Activated CD4-positive, CD25-positive, alpha-beta regulatory T cell treated with anti-CD3 and anti-CD28 coated beads, Interleukin-2, amount 50 U/mL, for 72 hours (primary cell): ENCODE results near the gene SYNE2.

Experiments used
- DNase-seq: peaks from one replicate; pipeline ENCODE4 v3.0.0; 2021

Gene SYNE2

DNA sequence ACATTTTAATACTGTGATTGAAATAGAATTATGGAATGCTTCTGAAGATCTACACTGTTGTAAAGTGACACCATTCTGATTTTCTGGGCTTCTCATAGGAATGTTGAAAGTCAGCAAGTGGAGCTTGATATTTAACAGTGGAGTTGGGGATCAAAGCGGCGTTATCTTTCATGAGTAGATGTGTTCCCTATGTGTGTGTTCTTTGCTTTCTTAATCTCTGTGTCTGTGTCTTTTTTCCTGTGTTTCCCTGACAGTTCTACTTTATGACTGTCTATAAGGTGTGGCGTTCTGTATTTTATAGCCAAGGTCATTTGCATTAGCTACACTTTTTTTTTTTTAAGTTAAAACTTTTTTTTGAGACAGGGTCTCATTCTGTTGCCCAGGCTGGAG, 24.7 kb downstream of the SYNE2 start:
- DNase-seq: no peak

DNA sequence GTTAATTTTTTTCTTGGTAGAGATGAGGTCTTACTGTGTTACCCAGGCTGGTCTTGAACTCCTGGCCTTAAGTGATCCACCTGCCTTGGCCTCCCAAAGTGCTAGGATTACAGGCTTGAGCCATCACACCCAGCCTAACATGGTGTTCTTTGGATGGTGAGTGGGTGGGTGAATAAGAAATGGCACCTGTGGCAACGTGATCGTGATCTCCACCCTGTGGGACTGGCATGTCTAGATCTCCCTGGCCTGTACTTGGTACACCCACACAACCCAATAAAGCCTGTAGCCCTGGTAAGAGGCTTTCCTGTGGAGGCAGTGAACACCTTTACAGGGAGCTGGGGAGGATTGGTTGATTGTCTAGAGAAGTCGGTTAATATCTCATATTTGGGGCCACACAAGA, 25.2 kb downstream of the SYNE2 start:
- DNase-seq: no peak

DNA sequence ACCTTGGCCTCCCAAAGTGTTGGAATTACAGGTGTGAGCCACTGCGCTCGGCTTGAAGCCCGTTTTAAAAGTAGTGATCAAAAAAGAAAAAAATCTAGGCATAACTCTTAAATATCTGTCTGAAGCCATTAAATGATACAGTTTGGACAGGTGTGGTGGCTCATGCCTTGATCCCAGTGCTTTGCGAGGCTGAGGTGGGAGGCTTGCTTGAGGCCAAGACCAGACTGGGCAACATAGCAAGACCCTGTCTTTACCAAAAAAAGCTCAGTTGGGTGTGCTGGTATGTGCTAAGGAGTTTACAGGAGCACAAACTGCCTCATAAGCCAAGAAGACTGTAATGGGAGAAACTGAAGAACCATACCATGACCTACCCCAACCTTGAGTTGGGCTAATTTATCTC, 26.0 kb downstream of the SYNE2 start:
- DNase-seq: no peak

DNA sequence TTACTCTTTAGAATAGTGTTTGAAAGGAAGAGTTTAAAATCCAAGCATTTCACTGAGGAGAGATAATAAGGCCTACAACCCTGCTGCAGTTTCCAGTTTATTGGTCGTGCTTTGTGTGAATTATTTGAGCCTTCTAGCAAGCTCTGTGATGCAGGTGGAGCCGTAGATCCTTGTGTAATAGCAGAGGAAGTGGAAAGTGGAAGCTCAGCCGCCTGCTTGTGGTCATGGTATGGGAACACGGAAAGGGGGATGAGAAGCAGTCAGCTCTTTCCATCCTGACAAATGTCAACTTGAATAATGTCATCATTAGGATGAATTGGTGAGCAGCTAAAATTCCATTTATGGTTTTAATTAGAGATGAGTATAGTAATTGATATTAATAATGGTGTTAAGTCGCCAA, 29.1 kb downstream of the SYNE2 start:
- no peak for DNase-seq

DNA sequence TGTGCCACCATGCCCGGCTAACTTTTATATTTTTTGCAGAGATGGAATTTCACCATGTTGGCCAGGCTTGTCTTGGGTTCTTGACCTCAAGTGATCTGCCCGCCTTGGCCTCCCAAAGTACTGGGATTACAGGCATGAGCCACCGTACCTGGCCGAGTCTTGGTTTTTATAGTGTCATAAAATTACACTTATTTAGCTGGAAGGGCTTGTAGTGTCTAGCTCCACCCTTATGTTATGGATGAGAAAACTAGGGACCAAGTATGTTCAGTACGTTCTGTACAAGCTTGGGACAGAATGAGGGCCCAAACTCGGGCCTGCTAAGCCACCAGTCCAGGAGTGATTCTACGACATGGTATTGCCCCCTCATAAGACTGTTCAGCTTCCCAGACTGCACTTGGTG, 35.1 kb downstream of the SYNE2 start:
- DNase-seq: no peak

DNA sequence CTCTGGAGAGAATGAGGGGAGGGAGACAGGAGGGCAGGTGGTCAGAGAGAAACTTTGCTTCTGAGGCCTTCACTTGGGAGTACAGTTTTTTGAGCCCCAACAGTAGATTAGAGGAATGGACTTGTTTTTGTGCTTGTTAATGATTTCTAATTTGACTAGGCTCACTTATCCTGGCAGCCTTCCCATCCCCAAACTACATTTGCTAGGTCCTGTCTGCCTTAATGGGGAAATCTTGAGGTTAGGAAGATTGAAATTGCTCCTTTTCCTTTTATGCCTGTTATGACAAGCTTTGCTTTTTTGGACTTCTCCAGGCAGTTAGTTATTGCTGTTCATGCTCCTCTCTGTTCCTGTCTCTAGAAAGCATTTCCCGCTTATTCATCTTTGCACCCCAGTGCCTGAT, 37.7 kb downstream of the SYNE2 start:
- DNase-seq: no peak

DNA sequence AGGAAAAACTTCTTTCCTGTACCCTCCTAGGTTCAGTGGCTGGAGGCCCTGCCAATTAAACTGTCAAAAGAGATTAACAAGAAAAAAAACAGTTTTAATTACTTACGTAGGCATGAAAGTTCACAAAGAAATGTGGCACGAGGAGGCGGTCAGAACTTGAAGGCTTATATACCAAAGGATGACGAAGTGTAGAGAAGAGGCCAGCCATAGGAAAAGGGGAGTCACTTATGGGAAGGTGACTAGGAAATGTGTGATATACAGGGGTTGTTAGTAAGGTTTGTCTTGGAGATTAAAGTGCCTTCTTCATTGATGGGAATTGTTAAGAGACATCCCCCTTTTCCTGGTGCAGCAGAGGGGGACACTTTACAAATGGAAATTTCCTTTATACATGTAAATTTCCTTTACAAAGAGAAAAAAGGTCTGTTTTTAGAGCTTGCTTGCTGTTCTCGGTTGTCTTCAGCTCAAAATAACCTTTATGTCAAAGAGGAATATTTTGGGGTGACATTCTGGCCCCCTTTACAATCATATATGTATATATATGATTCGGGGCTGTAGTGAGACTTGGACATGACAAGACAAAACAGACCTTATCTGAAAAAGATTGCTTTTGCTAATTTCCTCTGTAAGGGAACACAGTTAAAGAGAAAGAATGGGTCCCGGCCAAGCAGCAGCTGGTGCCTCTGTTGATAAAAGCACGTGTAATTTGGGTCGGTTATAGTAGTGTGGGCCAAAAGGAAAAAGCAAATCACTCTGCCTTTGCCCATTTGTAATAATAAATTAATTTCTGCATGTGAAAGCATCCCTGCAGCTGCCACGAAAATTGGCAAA, 38.6 kb downstream of the SYNE2 start:
- DNase-seq: no peak

DNA sequence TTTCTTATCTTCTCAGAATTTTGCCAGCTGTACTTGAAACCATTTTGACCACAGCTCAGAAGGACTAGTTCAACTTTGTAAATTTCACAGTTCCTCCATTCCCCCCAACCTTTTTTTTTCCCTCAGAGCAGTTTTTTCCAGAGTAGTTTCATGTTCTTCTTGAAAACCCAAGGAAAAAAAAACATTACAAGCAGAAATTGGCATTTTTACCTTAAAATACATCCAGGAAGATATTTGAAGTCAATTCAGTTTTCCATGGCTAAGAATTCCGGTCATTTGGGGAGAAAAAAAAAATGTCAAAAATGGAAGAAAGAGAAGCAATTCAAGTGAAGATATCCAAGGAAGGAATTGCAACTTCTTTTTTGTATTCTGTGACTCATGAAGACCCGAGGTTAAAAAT, 39.5 kb downstream of the SYNE2 start:
- DNase-seq: no peak

DNA sequence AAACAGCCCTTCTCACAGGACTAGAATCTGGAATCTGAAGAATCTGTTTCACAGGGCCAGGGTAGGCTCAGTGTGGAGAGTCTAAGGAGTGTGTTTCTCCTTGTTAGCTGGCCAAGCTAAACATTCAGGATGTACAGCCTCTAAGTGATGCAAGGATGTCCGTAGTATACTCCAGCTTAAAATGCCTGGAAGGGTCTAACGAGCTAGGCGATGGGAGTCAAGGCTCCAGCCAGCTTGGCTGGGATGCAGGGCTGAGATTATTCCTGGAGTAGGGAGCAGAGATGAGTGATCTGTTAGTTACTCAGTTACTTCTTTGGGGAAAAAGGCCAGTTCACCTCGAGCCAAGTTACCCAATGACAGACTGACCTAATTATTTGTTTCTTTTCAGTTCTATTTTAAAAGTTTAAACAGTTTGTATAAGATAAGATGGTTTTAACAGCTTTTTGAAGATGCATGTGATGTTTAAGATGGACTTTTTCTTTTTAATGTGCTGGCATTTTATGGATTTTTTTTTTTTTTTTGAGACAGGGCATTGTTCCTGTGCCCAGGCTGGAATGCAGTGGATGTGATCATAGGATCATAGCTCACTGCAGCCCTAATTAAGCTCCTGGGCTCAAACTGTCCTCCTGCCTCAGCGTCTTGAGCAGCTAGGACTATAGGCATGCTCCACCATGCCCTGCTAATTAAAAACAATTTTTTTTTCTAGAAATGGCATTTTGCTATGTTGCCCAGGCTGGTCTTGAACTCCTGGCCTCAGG, 41.1 kb downstream of the SYNE2 start:
- DNase-seq: no peak

DNA sequence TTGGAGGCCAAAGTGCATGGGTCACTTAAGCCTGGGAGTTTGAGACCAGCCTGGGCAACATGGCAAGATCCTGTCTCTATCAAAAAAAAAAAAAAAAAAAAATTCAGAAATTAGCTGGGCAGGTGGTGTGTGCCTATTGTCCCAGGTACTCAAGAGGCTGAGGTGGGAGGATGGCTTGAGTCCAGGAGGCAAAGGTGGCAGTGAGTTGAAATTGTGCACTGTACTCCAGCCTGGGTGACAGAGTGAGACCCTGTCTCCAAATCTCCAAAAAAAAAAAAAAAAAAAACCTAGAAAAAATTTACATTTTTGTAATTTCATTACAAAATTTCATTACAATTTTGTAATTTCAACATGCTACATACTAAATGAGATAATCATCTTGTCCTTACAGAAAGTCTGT, 42.7 kb downstream of the SYNE2 start:
- DNase-seq: no peak

DNA sequence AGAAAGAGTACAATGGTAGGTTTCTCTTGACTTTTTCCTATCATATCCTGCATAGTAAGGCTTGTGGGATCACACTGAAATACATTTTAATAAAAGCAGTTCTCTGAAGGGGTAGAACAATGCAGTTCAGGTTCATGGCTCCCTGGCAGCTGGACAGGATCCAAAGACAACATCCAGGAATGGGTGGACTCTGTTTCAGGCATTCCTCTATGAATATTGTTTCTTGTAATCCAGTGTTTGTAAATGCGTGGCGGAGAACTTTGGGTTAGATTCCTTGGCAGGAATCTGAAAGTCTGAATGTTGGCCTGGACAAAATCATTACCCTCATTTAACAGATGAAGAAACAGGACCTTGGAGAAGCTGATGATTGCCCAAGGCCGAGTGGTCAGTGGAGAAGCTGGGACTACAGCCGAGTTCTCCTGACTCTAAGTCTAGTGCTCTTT, 43.5 kb downstream of the SYNE2 start:
- no peak for DNase-seq

DNA sequence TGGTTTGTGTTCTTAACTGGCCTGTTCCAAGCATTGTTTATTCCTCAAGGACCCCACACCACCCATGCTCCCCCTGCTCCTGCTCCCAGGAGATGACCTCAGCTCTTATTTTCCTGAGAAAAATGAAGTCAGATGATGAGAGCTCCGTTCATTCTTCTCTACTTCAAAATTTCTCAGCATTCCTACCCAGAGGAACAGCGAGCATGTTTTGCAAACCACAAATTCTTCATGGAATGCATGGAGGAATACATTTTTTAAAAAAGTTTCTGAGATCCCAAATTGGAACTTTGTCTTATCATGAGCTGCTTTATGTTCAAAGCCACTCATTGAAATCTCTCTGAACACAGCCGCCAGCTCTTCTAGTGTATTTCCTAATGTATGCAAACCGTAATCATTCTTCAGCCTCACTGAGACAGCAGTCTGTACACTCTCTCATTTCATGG, 44.9 kb downstream of the SYNE2 start:
- DNase-seq: no peak

DNA sequence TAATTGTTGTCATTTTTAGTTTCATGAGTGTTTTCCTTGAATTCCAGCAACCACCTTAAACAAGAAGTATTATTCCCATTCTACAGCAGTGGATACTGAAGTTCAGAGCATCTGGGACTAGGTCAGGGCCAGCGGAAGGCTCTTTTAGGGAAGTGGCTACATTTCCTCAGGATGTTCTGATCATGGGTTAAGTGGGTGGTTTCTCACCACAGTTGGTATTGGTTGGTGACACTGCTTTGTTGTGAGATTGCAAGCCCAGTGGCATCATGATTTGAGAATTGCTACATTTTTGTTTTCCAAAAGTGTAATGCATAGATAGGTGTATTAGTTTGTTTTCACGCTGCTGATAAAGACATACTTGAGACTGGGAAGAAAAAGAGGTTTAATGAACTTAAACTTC, 47.1 kb downstream of the SYNE2 start:
- DNase-seq: no peak

DNA sequence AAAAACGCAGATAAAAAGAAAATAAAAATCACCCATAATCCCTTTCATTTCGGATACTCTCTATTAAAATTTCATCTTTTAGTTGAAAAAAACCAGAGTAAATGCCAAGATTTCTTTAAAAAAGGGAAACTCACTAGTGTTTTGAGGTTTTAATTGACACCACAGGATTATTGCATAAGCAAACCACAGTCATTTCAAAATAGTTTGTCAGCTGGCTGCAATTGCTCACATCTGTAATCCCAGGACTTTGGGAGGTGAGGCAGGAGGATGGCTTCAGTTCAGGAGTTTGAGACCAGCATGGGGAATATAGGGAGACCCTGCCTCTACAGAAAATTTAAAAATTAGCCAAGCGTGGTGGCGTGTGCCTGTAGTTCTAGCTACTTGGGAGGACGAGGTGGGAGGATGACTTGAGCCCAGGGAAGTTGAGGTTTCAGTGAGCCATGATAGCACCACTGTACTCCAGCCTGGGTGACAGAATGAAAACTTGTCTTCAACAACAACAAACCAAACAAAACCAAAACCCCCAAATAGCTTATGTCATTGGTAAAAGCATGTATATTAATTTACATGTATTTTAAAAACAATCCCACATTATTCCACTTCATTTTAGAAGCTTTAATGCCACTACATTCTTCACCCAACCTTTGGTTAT, 48.8 kb downstream of the SYNE2 start:
- DNase-seq: no peak

DNA sequence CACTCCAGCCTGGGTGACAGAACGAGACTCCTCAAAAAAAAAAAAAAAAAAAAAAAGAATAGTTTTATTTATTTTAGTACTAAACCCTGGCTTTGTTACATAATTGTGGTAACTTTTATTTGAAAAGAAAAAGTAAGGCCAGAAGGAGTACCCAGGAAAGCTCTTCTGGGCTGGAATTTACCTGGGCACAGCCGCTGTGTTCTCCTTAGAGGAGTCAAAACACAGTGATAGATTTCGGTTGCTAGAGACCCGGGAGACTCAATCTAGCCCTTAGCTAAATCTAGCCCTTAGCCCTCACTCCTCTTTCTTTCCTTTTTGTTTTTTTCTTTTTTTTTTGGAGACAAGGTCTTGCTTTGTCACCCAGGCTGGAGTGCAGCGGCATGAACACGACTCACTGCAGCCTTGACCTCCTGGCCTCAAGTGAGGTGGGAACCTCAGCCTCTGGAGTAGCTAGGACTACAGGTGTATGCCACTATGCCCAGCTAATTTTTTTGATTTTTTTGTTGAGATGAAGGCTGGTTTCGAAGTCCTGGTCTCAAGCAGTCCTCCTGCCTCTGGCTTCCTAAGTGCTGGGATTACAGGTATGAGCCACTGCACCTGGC, 49.7 kb downstream of the SYNE2 start:
- DNase-seq: no peak

DNA sequence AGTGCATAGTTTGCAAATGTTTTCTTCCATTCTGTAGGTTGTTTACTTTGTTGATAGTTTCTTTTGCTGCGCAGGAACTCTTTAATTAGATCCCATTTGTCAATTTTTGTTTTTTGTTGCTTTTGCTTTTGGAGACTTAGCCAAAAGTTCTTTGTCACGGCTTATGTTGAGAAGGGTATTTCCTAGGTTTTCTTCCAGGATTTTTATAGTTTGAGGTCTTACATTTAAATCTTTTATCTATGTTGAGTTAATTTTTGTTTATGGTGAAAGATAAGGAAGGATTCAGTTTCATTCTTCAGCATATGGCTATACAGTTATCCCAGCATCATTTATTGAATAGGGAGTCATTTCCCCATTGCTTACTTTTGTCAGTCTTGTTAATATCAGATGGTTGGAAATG, 51.9 kb downstream of the SYNE2 start:
- DNase-seq: no peak

DNA sequence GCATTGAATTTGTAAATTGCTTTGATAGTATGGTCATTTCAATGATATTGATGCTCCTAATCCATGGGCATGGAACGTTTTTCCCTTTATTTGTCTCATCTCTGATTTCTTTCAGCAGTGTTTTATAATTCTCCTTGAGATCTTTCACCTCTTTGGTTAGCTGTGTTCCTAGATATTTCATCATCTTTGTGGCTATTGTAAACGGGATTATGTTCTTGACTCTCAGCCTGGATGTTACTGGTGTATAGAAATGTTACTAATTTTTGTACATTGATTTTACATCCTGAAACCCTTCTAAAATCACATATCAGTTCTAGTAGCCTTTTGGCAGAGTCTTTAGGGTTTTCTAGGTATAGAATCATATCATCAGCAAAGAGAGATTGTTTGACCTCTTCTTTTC, 52.6 kb downstream of the SYNE2 start:
- no peak for DNase-seq

DNA sequence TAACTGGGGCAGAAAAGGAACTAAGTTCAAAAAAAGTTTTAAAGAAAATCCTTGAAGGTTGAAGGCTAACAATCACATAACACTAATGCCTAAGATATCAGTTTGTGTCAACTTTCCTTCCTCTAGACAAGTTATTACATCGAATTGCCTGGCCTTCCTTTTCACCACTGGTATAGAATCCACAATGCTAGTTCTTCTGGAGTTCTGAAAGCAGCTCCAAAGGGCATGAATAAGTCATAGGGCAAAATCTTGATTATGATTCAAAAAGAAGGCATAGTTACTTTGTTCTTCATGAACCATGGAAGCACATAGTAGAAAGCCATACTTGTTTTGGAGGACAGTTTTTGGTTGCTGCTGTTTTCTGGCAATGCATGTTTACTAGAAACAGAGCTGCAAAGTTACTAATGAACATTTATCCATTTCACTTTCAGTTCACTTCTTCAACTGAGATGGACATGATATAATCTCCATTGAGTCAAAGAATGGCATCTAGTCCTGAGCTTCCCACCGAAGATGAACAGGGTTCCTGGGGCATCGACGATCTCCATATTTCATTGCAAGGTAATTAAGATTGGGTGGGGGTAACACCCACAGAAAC, 56.0 kb downstream of the SYNE2 start:
- DNase-seq: no peak

DNA sequence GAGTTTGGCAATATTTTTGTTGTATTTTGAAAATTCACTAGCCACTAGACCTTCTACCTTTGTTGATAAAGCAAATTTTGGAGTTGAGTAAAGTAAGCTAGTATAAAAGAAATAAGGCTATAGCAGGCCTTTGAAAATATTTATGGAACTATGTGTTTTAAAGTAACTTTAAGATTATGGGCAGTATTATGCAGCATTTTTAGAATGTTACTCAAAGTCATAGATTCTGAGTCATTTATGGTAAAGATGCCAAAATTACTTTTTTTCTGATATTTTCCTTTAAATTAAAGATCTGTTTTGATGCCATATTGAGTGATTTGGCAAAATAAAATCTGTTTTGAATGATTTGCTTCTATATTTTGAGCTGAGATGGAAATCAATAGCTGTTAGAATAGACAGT, 57.2 kb downstream of the SYNE2 start:
- no peak for DNase-seq

DNA sequence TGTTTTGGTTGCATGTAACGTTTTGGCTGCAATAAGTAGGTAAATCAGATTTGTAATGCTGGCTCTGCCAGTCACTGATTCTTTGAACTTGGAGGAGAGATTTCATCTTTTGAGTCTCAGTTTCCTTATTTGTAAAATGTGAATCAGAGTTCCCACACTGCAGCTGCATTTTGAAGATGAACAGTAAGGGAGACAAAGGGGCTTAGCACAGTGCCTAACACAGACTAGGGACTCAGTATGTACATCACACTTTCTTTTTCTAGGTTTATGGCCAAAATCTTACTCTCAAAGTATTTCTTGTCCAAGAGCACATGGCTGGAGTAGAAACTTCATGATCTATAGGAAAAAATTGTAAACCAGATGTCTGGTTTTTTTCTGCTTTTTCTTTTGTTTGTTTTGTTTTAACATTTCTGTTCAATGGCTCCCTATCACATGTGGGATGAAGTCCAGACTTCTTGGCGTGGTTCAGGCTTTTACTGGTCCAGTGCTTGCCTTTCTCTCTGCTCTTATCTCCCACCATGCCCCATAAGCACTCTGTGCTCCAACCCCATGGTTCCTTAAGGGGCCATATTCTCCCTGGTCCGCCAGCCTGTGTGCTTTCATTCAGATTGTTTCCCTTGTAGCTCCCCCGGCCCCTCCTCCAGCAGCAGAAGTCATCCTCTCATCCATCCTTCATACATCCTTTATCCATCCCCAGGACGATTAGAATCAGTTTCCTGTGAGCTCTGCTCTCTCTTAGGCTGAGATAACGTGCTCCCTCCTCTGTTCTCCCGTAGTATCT, 58.0 kb downstream of the SYNE2 start:
- DNase-seq: no peak

DNA sequence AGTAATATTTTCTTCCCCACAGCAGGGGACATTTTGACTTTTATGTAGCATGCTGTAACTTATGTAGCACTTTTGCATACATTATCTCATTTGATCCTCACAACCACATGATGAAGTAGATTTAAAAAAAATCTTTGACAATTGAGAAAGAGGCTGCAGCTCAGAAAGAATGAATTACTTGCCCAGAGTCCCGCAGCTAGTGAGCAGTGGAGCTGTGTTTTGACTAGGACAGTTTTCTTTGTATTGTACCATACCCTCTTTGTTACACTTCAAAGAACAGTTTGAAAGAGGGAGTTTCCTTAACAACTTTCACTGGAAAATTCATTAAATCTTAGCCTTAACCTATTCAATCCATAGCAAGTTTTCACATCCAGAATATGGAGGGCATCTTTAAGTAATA, 58.6 kb downstream of the SYNE2 start:
- no peak for DNase-seq

DNA sequence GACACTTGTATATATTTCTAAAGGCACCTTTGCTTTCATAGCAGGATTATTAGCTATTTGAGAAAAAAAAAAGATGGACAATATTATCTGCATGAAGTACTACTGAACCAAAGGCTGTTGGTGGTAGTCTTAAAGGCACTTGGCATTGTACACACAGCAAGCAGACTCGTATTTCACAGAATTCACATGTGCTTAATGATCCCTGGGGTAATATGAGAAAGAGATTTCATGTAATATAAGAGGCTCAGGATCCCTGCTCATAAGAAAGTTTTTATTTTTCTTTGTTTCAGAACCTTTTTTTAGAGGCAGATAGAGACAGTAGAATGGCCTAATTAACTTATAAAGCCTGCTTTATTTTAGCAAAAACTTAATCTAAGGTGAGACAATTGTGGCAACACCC, 59.5 kb downstream of the SYNE2 start:
- DNase-seq: no peak
